K562 (cell line): ENCODE data around the gene VWF. TPM values are rescaled to one million over a fixed set of nuclear protein-coding genes. Genes with fewer than 3 reads are reported as not detected.

Experiments used
- ATAC-seq: fragments of 200-7000 bp; cut with Tn5 transposase; 3 replicates; pipeline ENCODE4 v1.9.1; 2020; ENCODE audit warnings: moderate library complexity
- BruUV-seq: library from RNA; stranded (reverse); fragments of 400-500 nt; replicated peaks from 2 replicates; lab custom pipeline; 2021; lab: Mats Ljungman, UMichigan
- CTCF ChIA-PET: fragments of 300-600 bp; formaldehyde crosslinking; extraction: SDS; loops from one replicate; lab custom pipeline; 2021; ENCODE audit warnings: low intra/inter-chr PET ratio; lab: Yijun Ruan, JAX
- POLR2A ChIA-PET: fragments of 300-600, 350-650 bp; sonication (Branson Sonifier 250); formaldehyde crosslinking; extraction: SDS; loops from one replicate; lab custom pipeline; 2021; ENCODE audit warnings: antibody characterized with exemption, inconsistent platforms; lab: Yijun Ruan, JAX
- DNase-seq, 4 experiments: peaks; one replicate each; pipeline versions ENCODE4 v3.0.0 to v3.0.0-alpha.2; 2011 to 2018; ENCODE audit warnings: low spot score in 3 of 4, mixed read lengths in 3 of 4; ENCODE audit errors: extremely low read depth in 1 of 4
- FAIRE-seq: peaks from 2 replicates; lab custom pipeline; 2011; peaks lifted over from hg19 to GRCh38; lab: Jason Lieb, UNC
- H2AFZ ChIP-seq: 2 replicates; pipeline ENCODE4 v1.6.0; 2011; ENCODE audit warnings: low read depth, low read length, control low read depth, inconsistent platforms
- H3K27ac ChIP-seq: fragments of 200-600 bp; 3 replicates; pipeline ENCODE4 v1.8.0; 2011; ENCODE audit warnings: low read depth, mild to moderate bottlenecking, control low read depth, inconsistent platforms, low read length, moderate library complexity, mixed read lengths; ENCODE audit errors: extremely low read depth
- H3K27me3 ChIP-seq, 2 experiments: fragments of 300-600 bp in 1 of 2; 2 replicates in 1 of 2; 3 replicates in 1 of 2; pipeline versions ENCODE4 v1.6.0 to v1.8.0; 2011; ENCODE audit warnings: inconsistent platforms in 2 of 2, low read length in 2 of 2, mild to moderate bottlenecking in 1 of 2, mixed read lengths in 1 of 2, moderate library complexity in 1 of 2; ENCODE audit not compliant: control insufficient read depth in 2 of 2, insufficient read depth in 2 of 2
- H3K36me3 ChIP-seq: fragments of 300-600 bp; 3 replicates; pipeline ENCODE4 v1.8.0; 2011; ENCODE audit warnings: mild to moderate bottlenecking, low read length, inconsistent platforms; ENCODE audit not compliant: control insufficient read depth, insufficient read depth
- H3K4me1 ChIP-seq, 2 experiments: fragments of 200-600 bp in 1 of 2; replicated peaks in 1 of 2; 2 replicates in 1 of 2; 3 replicates in 1 of 2; pipeline versions ENCODE4 v1.5.1 to v1.8.0; 2011; ENCODE audit warnings: inconsistent platforms in 2 of 2, low read length in 2 of 2, mild to moderate bottlenecking in 1 of 2, mixed read lengths in 1 of 2, moderate library complexity in 1 of 2; ENCODE audit not compliant: control insufficient read depth in 2 of 2, insufficient read depth in 2 of 2
- H3K4me2 ChIP-seq: 2 replicates; pipeline ENCODE4 v1.6.1; 2011; ENCODE audit warnings: low read length, control low read depth, inconsistent platforms, mixed read lengths; ENCODE audit not compliant: insufficient read depth
- H3K4me3 ChIP-seq: fragments of 200-600 bp; sonication (generic), shearing (Covaris generic); 2 replicates; pipeline ENCODE4 v1.5.1; 2016; ENCODE audit warnings: control low read depth, inconsistent platforms
- H3K79me2 ChIP-seq: fragments of 200-600 bp; 3 replicates; pipeline ENCODE4 v1.8.0; 2011; ENCODE audit warnings: low read length, inconsistent platforms; ENCODE audit not compliant: control insufficient read depth, insufficient read depth
- H3K9ac ChIP-seq, 2 experiments: 2 replicates each; pipeline versions ENCODE4 v1.6.0 to v1.6.1; 2011; ENCODE audit warnings: low read depth in 2 of 2, low read length in 2 of 2, control low read depth in 1 of 2, inconsistent platforms in 1 of 2, mild to moderate bottlenecking in 1 of 2, mixed read lengths in 1 of 2; ENCODE audit not compliant: insufficient read depth in 1 of 2
- H3K9me1 ChIP-seq: one replicate; pipeline ENCODE4 v1.6.0; 2011; ENCODE audit warnings: inconsistent platforms, mild to moderate bottlenecking, low read length, moderate library complexity; ENCODE audit not compliant: control insufficient read depth, insufficient read depth
- H3K9me3 ChIP-seq: replicated peaks from 2 replicates; pipeline ENCODE4 v1.5.1; 2011; ENCODE audit warnings: low read depth, low read length, inconsistent platforms; ENCODE audit not compliant: control insufficient read depth, insufficient read depth
- H4K20me1 ChIP-seq: replicated peaks from 2 replicates; pipeline ENCODE4 v1.6.1; 2011; ENCODE audit warnings: low read length, inconsistent platforms, mixed read lengths; ENCODE audit not compliant: control insufficient read depth, insufficient read depth
- BACH1 ChIP-seq: fragments of 200-800 bp; sonication (Bioruptor generic); IDR thresholded peaks from 2 replicates; pipeline ENCODE4 v1.6.1; 2016; ENCODE audit warnings: missing genetic modification characterization, missing compliant biosample characterization
- BHLHE40 ChIP-seq: IDR thresholded peaks from 2 replicates; pipeline ENCODE4 v1.6.1; 2011; ENCODE audit warnings: low read length, improper control_type of control experiment
- GTF2A2 ChIP-seq: IDR thresholded peaks from 2 replicates; pipeline ENCODE4 v1.6.1; 2016; ENCODE audit warnings: mild to moderate bottlenecking, missing genetic modification characterization, missing compliant biosample characterization
- HDAC8 ChIP-seq: fragments of 450-650 bp; IDR thresholded peaks from 2 replicates; pipeline ENCODE4 v1.6.1; 2016; ENCODE audit warnings: mild to moderate bottlenecking, missing genetic modification characterization, moderate library complexity, missing compliant biosample characterization
- HDGF ChIP-seq: fragments of 450-650 bp; IDR thresholded peaks from 2 replicates; pipeline ENCODE4 v1.6.1; 2016
- MEF2D ChIP-seq: conservative IDR thresholded peaks from 2 replicates; pipeline ENCODE4 v1.6.1; 2016; ENCODE audit warnings: low read depth, missing genetic modification characterization, missing compliant biosample characterization
- ZFP30 ChIP-seq: fragments of 250-450 bp; sonication (Bioruptor Pico); IDR thresholded peaks from 2 replicates; pipeline ENCODE4 v1.8.0; 2022; ENCODE audit warnings: moderate library complexity, mild to moderate bottlenecking, inconsistent platforms, borderline replicate concordance
- WGBS: fragments of 100-300 bp; shearing (Covaris generic); methylation state at CpG from one replicate; pipeline ENCODE4 v1.1.6; 2016; ENCODE audit warnings: low coverage, mixed read lengths; ENCODE audit not compliant: insufficient coverage; ENCODE audit errors: missing lambda C conversion rate; 5-methylcytosine and 5-hydroxymethylcytosine counted together
- in situ Hi-C: fragments of 300-500 bp; cut with MboI; formaldehyde crosslinking; loops from 4 replicates; pipeline ENCODE4 v1.15.0; 2018; ENCODE audit warnings: inconsistent platforms, mixed read lengths
- intact Hi-C: fragments of 100-400 bp; cut with micrococcal nuclease; formaldehyde crosslinking; loops from 2 replicates; pipeline ENCODE4 v1.14.2; 2022
- polyA plus RNA-seq, 8 experiments: library from polyadenylated mRNA; depleted of rRNA in 4 of 8; stranded (reverse) in 5 of 8; unstranded in 3 of 8; fragments of >200 nt; fragmentation: Nextera tagmentation in 2 of 8; fragmentation: Illumina TruSeq in 1 of 8; extraction: Ambion mirVana in 2 of 8; extraction: Trizol in 1 of 8; gene quantifications; 2 replicates each; pipeline versions ENCODE4 v1.2.1 to v1.2.3, GENCODE V29; 2011 to 2014; ENCODE audit warnings: inconsistent platforms in 1 of 8, missing spikeins in 1 of 8
- total RNA-seq, 7 experiments: library from RNA; depleted of rRNA in 6 of 7; stranded (reverse); fragments of >200 nt in 6 of 7; fragmentation: Illumina TruSeq in 2 of 7; extraction: Trizol in 2 of 7; gene quantifications; 2 replicates each; pipeline versions ENCODE4 v1.2.1 to v1.2.3, GENCODE V29; 2011 to 2021; ENCODE audit warnings: low replicate concordance in 1 of 7
- TF ChIP-seq, protein P1 (sequence below), 2 experiments: fragments of 450-650 bp in 1 of 2; sonication (generic) in 1 of 2; formaldehyde crosslinking in 1 of 2; IDR thresholded peaks in 1 of 2; conservative IDR thresholded peaks in 1 of 2; 2 replicates each; pipeline versions ENCODE4 v1.6.1 to v1.8.1; 2016 to 2023; ENCODE audit warnings: mild to moderate bottlenecking in 2 of 2, moderate library complexity in 2 of 2, inconsistent platforms in 1 of 2, missing genetic modification reagents in 1 of 2
- TF ChIP-seq, protein P2 (sequence below): fragments of 250-450 bp; sonication (Bioruptor Pico); IDR thresholded peaks from 2 replicates; pipeline ENCODE4 v1.5.0; 2020; ENCODE audit warnings: mild to moderate bottlenecking
- TF ChIP-seq, protein P3 (sequence below): fragments of 450-650 bp; IDR thresholded peaks from 2 replicates; pipeline ENCODE4 v1.7.1; 2018; ENCODE audit warnings: mild to moderate bottlenecking, low read depth; ENCODE audit not compliant: partially characterized antibody
- TF ChIP-seq, protein P4 (sequence below): fragments of 450-650 bp; IDR thresholded peaks from 2 replicates; pipeline ENCODE4 v1.6.1; 2016; ENCODE audit warnings: missing biosample characterization, missing genetic modification characterization

The VWF gene
- total and polyA plus RNA-seq, 9 of the 15 experiments (the other 6 are each of a cell fraction or from before 2014, with no cell fraction given) = 0.53 TPM; not detected in 8

DNA sequence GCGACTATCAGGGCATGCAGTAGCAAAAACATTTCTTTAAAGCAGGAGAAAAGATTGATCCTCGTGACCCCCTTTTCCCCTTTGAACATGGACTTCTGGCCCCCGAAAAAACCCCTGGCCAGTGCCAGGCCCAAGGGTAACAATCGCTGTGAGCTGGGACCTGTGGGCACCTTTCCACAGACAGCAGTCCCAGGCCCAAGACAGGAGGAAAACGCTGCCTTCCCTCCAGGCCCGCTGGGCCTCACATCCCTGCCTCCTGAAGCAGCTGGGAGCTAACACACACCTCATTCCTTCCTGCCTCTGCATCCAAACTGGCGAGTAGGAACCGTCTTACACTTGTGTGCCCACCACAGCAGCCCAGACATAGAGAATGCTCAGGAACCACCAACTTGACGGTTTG, 1.2 kb downstream of the VWF start:
- no peaks in the 10 kb centered on the region for H3K36me3 ChIP-seq
- no peaks in the 10 kb centered on the region; a peak in 1 of 5 replicates for H3K4me1 ChIP-seq
- CTCF ChIA-PET = no interaction called here
- peaks cover 12 to 38% of the 10 kb centered on the region in 2 experiments for H3K27me3 ChIP-seq
- H3K79me2 ChIP-seq = no peaks in the 10 kb centered on the region
- 4% methylated on average over 6 of the region's 9 CpGs for WGBS
- no peak for DNase-seq
- no TSS peak for BruUV-seq
- H3K9me3 ChIP-seq = no peaks in the 10 kb centered on the region
- POLR2A ChIA-PET = no interaction called here
- intact Hi-C loops (no loop called here), in situ Hi-C loops (no loop called here)
- no peak overlapping the region for H3K27ac ChIP-seq
- no peak overlapping the region for H3K4me3 ChIP-seq
- FAIRE-seq = no peak
- TF ChIP-seq, protein P1, sequence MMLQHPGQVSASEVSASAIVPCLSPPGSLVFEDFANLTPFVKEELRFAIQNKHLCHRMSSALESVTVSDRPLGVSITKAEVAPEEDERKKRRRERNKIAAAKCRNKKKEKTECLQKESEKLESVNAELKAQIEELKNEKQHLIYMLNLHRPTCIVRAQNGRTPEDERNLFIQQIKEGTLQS (IDR thresholded peaks at IDR 0.05) = no peak
- TF ChIP-seq, protein P1 (CRISPR knock-in tag; conservative IDR thresholded peaks at IDR 0.05) = no peak
- TF ChIP-seq BACH1 (tag) (no peak), GTF2A2 (tag) (no peak), BHLHE40 (no peak), ZFP30 (no peak), HDGF (no peak), MEF2D (tag) (no peak), HDAC8 (tag) (no peak)
- TF ChIP-seq, protein P2, sequence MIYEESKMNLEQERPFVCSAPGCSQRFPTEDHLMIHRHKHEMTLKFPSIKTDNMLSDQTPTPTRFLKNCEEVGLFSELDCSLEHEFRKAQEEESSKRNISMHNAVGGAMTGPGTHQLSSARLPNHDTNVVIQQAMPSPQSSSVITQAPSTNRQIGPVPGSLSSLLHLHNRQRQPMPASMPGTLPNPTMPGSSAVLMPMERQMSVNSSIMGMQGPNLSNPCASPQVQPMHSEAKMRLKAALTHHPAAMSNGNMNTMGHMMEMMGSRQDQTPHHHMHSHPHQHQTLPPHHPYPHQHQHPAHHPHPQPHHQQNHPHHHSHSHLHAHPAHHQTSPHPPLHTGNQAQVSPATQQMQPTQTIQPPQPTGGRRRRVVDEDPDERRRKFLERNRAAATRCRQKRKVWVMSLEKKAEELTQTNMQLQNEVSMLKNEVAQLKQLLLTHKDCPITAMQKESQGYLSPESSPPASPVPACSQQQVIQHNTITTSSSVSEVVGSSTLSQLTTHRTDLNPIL (CRISPR knock-in tag) = no peak
- TF ChIP-seq, protein P3, sequence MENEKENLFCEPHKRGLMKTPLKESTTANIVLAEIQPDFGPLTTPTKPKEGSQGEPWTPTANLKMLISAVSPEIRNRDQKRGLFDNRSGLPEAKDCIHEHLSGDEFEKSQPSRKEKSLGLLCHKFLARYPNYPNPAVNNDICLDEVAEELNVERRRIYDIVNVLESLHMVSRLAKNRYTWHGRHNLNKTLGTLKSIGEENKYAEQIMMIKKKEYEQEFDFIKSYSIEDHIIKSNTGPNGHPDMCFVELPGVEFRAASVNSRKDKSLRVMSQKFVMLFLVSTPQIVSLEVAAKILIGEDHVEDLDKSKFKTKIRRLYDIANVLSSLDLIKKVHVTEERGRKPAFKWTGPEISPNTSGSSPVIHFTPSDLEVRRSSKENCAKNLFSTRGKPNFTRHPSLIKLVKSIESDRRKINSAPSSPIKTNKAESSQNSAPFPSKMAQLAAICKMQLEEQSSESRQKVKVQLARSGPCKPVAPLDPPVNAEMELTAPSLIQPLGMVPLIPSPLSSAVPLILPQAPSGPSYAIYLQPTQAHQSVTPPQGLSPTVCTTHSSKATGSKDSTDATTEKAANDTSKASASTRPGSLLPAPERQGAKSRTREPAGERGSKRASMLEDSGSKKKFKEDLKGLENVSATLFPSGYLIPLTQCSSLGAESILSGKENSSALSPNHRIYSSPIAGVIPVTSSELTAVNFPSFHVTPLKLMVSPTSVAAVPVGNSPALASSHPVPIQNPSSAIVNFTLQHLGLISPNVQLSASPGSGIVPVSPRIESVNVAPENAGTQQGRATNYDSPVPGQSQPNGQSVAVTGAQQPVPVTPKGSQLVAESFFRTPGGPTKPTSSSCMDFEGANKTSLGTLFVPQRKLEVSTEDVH = no peak
- TF ChIP-seq, protein P4, sequence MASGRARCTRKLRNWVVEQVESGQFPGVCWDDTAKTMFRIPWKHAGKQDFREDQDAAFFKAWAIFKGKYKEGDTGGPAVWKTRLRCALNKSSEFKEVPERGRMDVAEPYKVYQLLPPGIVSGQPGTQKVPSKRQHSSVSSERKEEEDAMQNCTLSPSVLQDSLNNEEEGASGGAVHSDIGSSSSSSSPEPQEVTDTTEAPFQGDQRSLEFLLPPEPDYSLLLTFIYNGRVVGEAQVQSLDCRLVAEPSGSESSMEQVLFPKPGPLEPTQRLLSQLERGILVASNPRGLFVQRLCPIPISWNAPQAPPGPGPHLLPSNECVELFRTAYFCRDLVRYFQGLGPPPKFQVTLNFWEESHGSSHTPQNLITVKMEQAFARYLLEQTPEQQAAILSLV (tag) = no peak
- H4K20me1 ChIP-seq = no peaks in the 10 kb centered on the region
- no peak for ATAC-seq
- no peak overlapping the region for H3K9ac ChIP-seq
- no peak overlapping the region for H2AFZ ChIP-seq
- no peaks in the 10 kb centered on the region for H3K9me1 ChIP-seq
- no peak overlapping the region for H3K4me2 ChIP-seq
